Aorta (tissue), 5 donors: Measurements from ENCODE around the gene GRM7. TPM values are rescaled to one million over a fixed set of nuclear protein-coding genes. Genes with fewer than 3 reads are reported as not detected.

Experiments used
- ATAC-seq: fragments of 200-7000 bp; cut with Tn5 transposase; one replicate; pipeline ENCODE4 v1.9.1; 2022; ENCODE audit warnings: moderate library complexity; ENCODE audit not compliant: low FRiP score
- DNase-seq, 2 donors: peaks; one replicate each; pipeline ENCODE4 v3.0.0-alpha.2; 2020
- H3K27ac ChIP-seq, 2 donors: one replicate each; pipeline ENCODE4 v1.5.1; 2013; ENCODE audit warnings: low read length in 2 of 2, mild to moderate bottlenecking in 2 of 2, moderate library complexity in 2 of 2, control low read depth in 1 of 2, inconsistent platforms in 1 of 2, low read depth in 1 of 2
- H3K27me3 ChIP-seq, 2 donors: one replicate each; pipeline ENCODE4 v1.6.1; 2013; ENCODE audit warnings: control low read depth in 1 of 2, low read length in 1 of 2, mild to moderate bottlenecking in 1 of 2, moderate library complexity in 1 of 2; ENCODE audit not compliant: insufficient read depth in 2 of 2, control insufficient read depth in 1 of 2
- H3K36me3 ChIP-seq, 2 donors: one replicate each; pipeline ENCODE4 v1.6.1; 2013; ENCODE audit warnings: control low read depth in 1 of 2, low read length in 1 of 2, mild to moderate bottlenecking in 1 of 2; ENCODE audit not compliant: insufficient read depth in 2 of 2, control insufficient read depth in 1 of 2
- H3K4me1 ChIP-seq, 2 donors: one replicate each; pipeline ENCODE4 v1.6.1; 2013; ENCODE audit warnings: low read length in 2 of 2, control low read depth in 1 of 2, mild to moderate bottlenecking in 1 of 2, moderate library complexity in 1 of 2; ENCODE audit not compliant: insufficient read depth in 2 of 2, control insufficient read depth in 1 of 2
- H3K4me3 ChIP-seq, 2 donors: one replicate each; pipeline ENCODE4 v1.5.1; 2013; ENCODE audit warnings: low read length in 2 of 2, control low read depth in 1 of 2, mild to moderate bottlenecking in 1 of 2
- H3K9me3 ChIP-seq: one replicate; pipeline ENCODE4 v1.6.1; 2013; ENCODE audit warnings: mild to moderate bottlenecking, low read length; ENCODE audit not compliant: control insufficient read depth
- WGBS, 2 donors: extraction: QIAGEN DNeasy Blood & Tissue Kit; methylation state at CpG; one replicate each; pipeline ENCODE4 v1.1.7; 2013; 5-methylcytosine and 5-hydroxymethylcytosine counted together
- intact Hi-C, 2 donors: fragments of 100-400 bp; cut with DNase I; formaldehyde crosslinking; loops; one replicate each; pipeline versions ENCODE4 v1.14.2 to v1.15.0; 2022
- polyA plus RNA-seq, 2 donors: library from polyadenylated mRNA; stranded (reverse); fragments of 200-250 nt; gene quantifications; one replicate each; pipeline ENCODE4 v1.2.3, GENCODE V29; 2013
- total RNA-seq, 2 donors: library from RNA; stranded (reverse); fragmentation: NEBNext Ultra II Directional; extraction: Animal tissue kit (Norgen Biotek cat#: 25700); gene quantifications; one replicate each; pipeline ENCODE4 v1.2.1, GENCODE V29; 2021
- donor health status: healthy with polysubstance abuse.
- donor health status: Bipolar disorder and iron deficiency.
- donor health status: DM: no; HTN: no; CAD: no.
- donor health status: DM: no; HTN: no; CAD: no.
- donor health status: DM: yes; HTN: yes; CAD: no.

GRM7 gene
- total and polyA plus RNA-seq, 4 donors, result 0.10 to 2.5 (median 0.50) TPM

DNA sequence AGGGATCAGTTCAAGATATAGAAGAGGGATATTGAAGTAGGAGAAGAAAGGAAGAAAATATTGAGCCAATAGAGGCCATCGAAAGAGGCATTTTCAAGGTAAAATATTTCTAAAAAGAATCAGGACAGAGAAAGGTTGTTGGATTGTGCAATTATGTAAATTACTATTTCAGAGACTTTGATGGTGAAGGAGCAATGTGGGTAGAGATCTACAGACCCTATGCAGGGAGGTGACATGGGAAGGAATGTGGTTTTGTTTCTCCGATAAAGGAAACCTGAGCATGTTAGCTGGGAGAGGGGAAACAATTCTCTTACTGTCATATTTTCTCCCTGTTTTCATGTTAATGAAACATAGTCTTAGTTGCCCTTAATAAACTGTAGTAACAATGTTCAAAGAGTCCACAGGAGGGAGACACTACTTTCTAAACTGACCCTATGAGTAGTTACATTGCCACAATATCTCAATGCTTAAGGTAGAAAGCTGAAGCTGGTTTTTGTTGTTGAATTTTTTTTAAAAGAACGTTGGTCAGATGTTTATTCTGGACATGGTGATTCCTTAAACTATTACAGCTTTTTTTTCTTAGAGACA lies 133.3 kb downstream of the GRM7 start:
- Histone ChIP-seq H3K9me3 (peaks cover 2% of the 10 kb centered on the region), H3K4me1 (no peaks in the 10 kb centered on the region), H3K27ac (no peak overlapping the region), H3K27me3 (no peaks in the 10 kb centered on the region), H3K4me3 (no peak overlapping the region), H3K36me3 (no peaks in the 10 kb centered on the region)
- intact Hi-C loops, result no loop called here
- no peak for ATAC-seq
- 63 to 65% methylated on average over 3 of the region's 3 CpGs for WGBS, 2 donors
- no peak for DNase-seq

DNA sequence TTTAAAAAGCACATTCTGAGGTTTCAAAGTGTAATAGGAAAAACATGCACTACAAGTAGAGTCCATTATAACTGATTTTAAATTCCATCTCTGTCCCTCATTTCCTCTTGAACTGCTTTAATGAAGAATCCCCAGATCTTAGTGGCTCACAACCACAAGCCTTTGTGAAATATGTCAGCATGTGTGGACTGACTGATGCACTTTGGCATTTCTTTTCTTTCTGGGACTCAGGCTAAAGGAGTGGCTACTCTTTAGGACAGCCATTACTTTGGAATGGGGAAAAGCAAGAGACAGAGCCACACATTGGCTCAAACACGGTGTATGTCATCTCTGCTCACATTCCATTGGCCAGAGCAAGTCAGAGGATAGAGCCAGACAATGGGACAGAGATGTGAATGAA lies 139.6 kb downstream of the GRM7 start:
- ATAC-seq, result no peak
- Histone ChIP-seq H3K36me3 (no peaks in the 10 kb centered on the region), H3K4me1 (no peaks in the 10 kb centered on the region), H3K9me3 (peaks cover 2% of the 10 kb centered on the region), H3K4me3 (no peak overlapping the region), H3K27me3 (no peaks in the 10 kb centered on the region), H3K27ac (no peak overlapping the region)
- intact Hi-C loops, result no loop called here
- DNase-seq, result no peak
- WGBS, 2 donors, result 71 to 86% methylated on average over 1 of the region's 1 CpG

GRCh38 chr3:7001370-7001769 lies 140.5 kb downstream of the GRM7 start:
- DNase-seq, result no peak
- Histone ChIP-seq H3K27ac (no peak overlapping the region), H3K4me3 (no peak overlapping the region), H3K27me3 (no peaks in the 10 kb centered on the region), H3K9me3 (peaks cover 2% of the 10 kb centered on the region), H3K4me1 (no peaks in the 10 kb centered on the region), H3K36me3 (no peaks in the 10 kb centered on the region)
- ATAC-seq, result no peak
- intact Hi-C loops, result no loop called here
- 83 to 90% methylated on average over 4 of the region's 4 CpGs for WGBS, 2 donors

GRCh38 chr3:7015683-7016440 lies 154.9 kb downstream of the GRM7 start:
- H3K4me3 ChIP-seq, result no peak overlapping the region
- H3K9me3 ChIP-seq, result peaks cover 5% of the 10 kb centered on the region
- 69 to 75% methylated on average over 5 of the region's 5 CpGs for WGBS, 2 donors
- no peak overlapping the region for H3K27ac ChIP-seq
- H3K36me3 ChIP-seq, result no peaks in the 10 kb centered on the region
- DNase-seq (no peak), ATAC-seq (no peak)
- H3K4me1 ChIP-seq, result no peaks in the 10 kb centered on the region
- H3K27me3 ChIP-seq, result no peaks in the 10 kb centered on the region
- intact Hi-C loops, result no loop called here

GRCh38 chr3:7025581-7026300 lies 164.8 kb downstream of the GRM7 start:
- intact Hi-C loops, result no loop called here
- Histone ChIP-seq H3K4me3 (no peak overlapping the region), H3K27ac (no peak overlapping the region), H3K36me3 (no peaks in the 10 kb centered on the region), H3K27me3 (no peaks in the 10 kb centered on the region), H3K9me3 (no peaks in the 10 kb centered on the region), H3K4me1 (no peaks in the 10 kb centered on the region)
- 49 to 53% methylated on average over 3 of the region's 3 CpGs for WGBS, 2 donors
- no peak for DNase-seq
- no peak for ATAC-seq

DNA sequence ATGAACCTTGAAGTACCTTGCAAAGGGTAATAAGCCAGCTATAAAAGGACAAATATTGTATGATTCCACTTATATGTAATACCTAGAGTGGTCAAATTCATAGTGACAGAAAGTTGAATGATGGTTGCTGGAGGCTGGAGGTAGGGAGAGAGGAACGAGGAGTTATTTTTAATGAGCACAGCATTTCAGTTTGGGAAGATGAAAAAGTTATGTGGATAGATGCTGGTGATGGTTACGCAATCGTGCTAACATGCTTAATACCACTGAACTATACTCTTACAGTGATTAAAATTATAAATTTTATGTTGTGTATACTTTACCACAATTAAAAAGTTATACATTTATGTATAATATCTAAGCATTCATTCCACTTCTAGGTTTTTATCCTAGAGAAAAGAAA lies 168.6 kb downstream of the GRM7 start:
- Histone ChIP-seq H3K4me3 (no peak overlapping the region), H3K36me3 (peaks cover 0 to under 1% of the 10 kb centered on the region in 2 donors), H3K27me3 (no peaks in the 10 kb centered on the region), H3K4me1 (no peaks in the 10 kb centered on the region), H3K27ac (no peak overlapping the region), H3K9me3 (peaks cover under 1% of the 10 kb centered on the region)
- ATAC-seq (no peak), DNase-seq (no peak)
- intact Hi-C loops, result no loop called here
- 84 to 88% methylated on average over 3 of the region's 3 CpGs for WGBS, 2 donors

DNA sequence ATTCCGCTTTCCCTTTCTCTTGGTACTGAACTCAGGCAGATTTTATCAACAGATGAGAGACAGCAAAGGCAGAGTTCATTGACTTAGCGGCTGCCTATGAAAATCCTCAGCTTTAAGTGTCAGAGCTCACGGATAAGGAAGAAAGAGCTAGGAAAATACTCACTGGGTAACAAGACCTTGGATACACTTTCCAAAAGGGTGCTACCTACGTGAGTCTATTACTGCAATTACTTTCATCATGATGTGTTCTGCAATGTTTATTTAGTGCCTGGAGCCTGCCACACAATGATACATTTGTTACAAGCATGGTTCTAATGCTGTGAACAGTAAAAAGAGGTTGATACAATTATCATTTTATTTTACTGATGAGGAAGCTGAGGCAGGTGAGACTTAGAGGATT lies 177.5 kb downstream of the GRM7 start:
- Histone ChIP-seq H3K27me3 (no peaks in the 10 kb centered on the region), H3K27ac (no peak overlapping the region), H3K36me3 (peaks cover 0 to 1% of the 10 kb centered on the region in 2 donors), H3K4me1 (no peaks in the 10 kb centered on the region), H3K9me3 (peaks cover 3% of the 10 kb centered on the region), H3K4me3 (no peak overlapping the region)
- ATAC-seq (no peak), DNase-seq (no peak)
- 85 to 90% methylated on average over 4 of the region's 4 CpGs for WGBS, 2 donors
- intact Hi-C loops, result no loop called here

- ATAC-seq, result peak; percentile 19
- no peak overlapping the region for H3K4me3 ChIP-seq
- H3K9me3 ChIP-seq, result no peaks in the 10 kb centered on the region
- no peaks in the 10 kb centered on the region for H3K4me1 ChIP-seq
- intact Hi-C loops, result no loop called here
- no peaks in the 10 kb centered on the region for H3K36me3 ChIP-seq
- no peaks in the 10 kb centered on the region for H3K27me3 ChIP-seq
- WGBS, 2 donors, result 10 to 15% methylated on average over 1 of the region's 1 CpG
- no peak for DNase-seq
- H3K27ac ChIP-seq, result no peak overlapping the region
Measured at GRCh38 chr3:7062714-7063113, 201.8 kb downstream of the GRM7 start.

- H3K9me3 ChIP-seq, result no peaks in the 10 kb centered on the region
- H3K27me3 ChIP-seq, result no peaks in the 10 kb centered on the region
- H3K36me3 ChIP-seq, result no peaks in the 10 kb centered on the region
- no peaks in the 10 kb centered on the region for H3K4me1 ChIP-seq
- DNase-seq, result no peak
- WGBS, 2 donors, result 83 to 92% methylated on average over 6 of the region's 6 CpGs
- no peak overlapping the region for H3K27ac ChIP-seq
- no peak overlapping the region for H3K4me3 ChIP-seq
- ATAC-seq, result no peak
- intact Hi-C loops, result no loop called here
Measured at GRCh38 chr3:7070461-7070860, 209.5 kb downstream of the GRM7 start.
